Measurements from ENCODE around the gene PBX1.

PBX1 gene

GRCh38 chr1:164767752-164768402, 208.9 kb downstream of the PBX1 start:
- DNase-seq: no peak

- DNase-seq: no peak
Observed at GRCh38 chr1:164768619-164769018, 209.6 kb downstream of the PBX1 start.

GRCh38 chr1:164769486-164770130, 210.6 kb downstream of the PBX1 start:
- DNase-seq: no peak

GRCh38 chr1:164770131-164770529, 211.1 kb downstream of the PBX1 start:
- no peak for DNase-seq

GRCh38 chr1:164771041-164771618, 212.1 kb downstream of the PBX1 start:
- no peak for DNase-seq

- DNase-seq: peak; percentile 61
Observed at GRCh38 chr1:164771619-164772361, 212.8 kb downstream of the PBX1 start.

GRCh38 chr1:164772635-164773034, 213.7 kb downstream of the PBX1 start:
- DNase-seq: no peak

GRCh38 chr1:164773102-164773501, 214.1 kb downstream of the PBX1 start:
- DNase-seq: no peak

- peak; percentile 44 for DNase-seq
Observed at GRCh38 chr1:164774413-164774812, 215.4 kb downstream of the PBX1 start.

GRCh38 chr1:164774819-164775654, 216.1 kb downstream of the PBX1 start:
- DNase-seq: peak; percentile 71

- DNase-seq: no peak
Observed at GRCh38 chr1:164777518-164777917, 218.5 kb downstream of the PBX1 start.

- no peak for DNase-seq
Observed at GRCh38 chr1:164779376-164779775, 220.4 kb downstream of the PBX1 start.

- DNase-seq: no peak
Observed at GRCh38 chr1:164780111-164780812, 221.3 kb downstream of the PBX1 start.

GRCh38 chr1:164780863-164781262, 221.9 kb downstream of the PBX1 start:
- peak; percentile 34 for DNase-seq

- no peak for DNase-seq
Observed at GRCh38 chr1:164781972-164782371, 223.0 kb downstream of the PBX1 start.

- no peak for DNase-seq
Observed at GRCh38 chr1:164783778-164784555, 225.0 kb downstream of the PBX1 start.

- DNase-seq: no peak
Observed at GRCh38 chr1:164784960-164785359, 226.0 kb downstream of the PBX1 start.

GRCh38 chr1:164785841-164786534, 227.0 kb downstream of the PBX1 start:
- peak; percentile 13 for DNase-seq

- DNase-seq: peak; percentile 89
Observed at GRCh38 chr1:164786980-164787833, 228.2 kb downstream of the PBX1 start.

- peak; percentile 87 for DNase-seq
Observed at GRCh38 chr1:164787834-164788231, 228.8 kb downstream of the PBX1 start.
